H1 (cell line): ENCODE results near the gene PRRT1B. TPM values are rescaled to one million over a fixed set of nuclear protein-coding genes. Genes with fewer than 3 reads are reported as not detected.

ENCODE experiments used
- CREB1 ChIP-seq: IDR thresholded peaks from 2 replicates; pipeline ENCODE4 v1.6.1; 2012; ENCODE audit warnings: inconsistent platforms
- CTBP2 ChIP-seq: IDR thresholded peaks from 2 replicates; pipeline ENCODE4 v1.7.0; 2011; ENCODE audit warnings: borderline replicate concordance, mild to moderate bottlenecking, moderate library complexity, mixed read lengths, low read length; ENCODE audit not compliant: insufficient read depth, insufficient read length
- JUN ChIP-seq: IDR thresholded peaks from 2 replicates; pipeline ENCODE4 v1.6.1; 2011; ENCODE audit warnings: low read depth, mild to moderate bottlenecking, improper control_type of control experiment, low read length
- NRF1 ChIP-seq: IDR thresholded peaks from 2 replicates; pipeline ENCODE4 v1.6.1; 2011; ENCODE audit warnings: mild to moderate bottlenecking, low read depth, low read length, improper control_type of control experiment
- POU5F1 ChIP-seq: IDR thresholded peaks from 2 replicates; pipeline ENCODE4 v1.6.1; 2011; ENCODE audit warnings: low read depth, mild to moderate bottlenecking, low read length, moderate library complexity
- SAP30 ChIP-seq: fragments of 300-600 bp; sonication (generic); IDR thresholded peaks from 2 replicates; pipeline ENCODE4 v1.7.1; 2012; ENCODE audit warnings: low read length, moderate library complexity, mild to moderate bottlenecking, inconsistent platforms; ENCODE audit not compliant: insufficient read depth, insufficient replicate concordance
- SP1 ChIP-seq: IDR thresholded peaks from 2 replicates; pipeline ENCODE4 v1.6.1; 2011; ENCODE audit warnings: low read depth, low read length
- polyA plus RNA-seq, 7 experiments: library from polyadenylated mRNA; depleted of rRNA in 3 of 7; stranded (reverse) in 5 of 7; unstranded in 2 of 7; fragments of >200 nt in 5 of 7; fragments of 200-250 nt in 2 of 7; gene quantifications; 1 replicate in 5 of 7; 2 replicates in 1 of 7; 4 replicates in 1 of 7; pipeline versions ENCODE4 v1.2.1 to v1.2.3, GENCODE V29; 2011 to 2013; ENCODE audit warnings: missing spikeins in 2 of 7, mixed read lengths in 2 of 7
- total RNA-seq: library from RNA; stranded (reverse); fragmentation: NEBNext Ultra II Directional; extraction: Animal tissue kit (Norgen Biotek cat#: 25700); gene quantifications from 2 replicates; pipeline ENCODE4 v1.2.1, GENCODE V29; 2021

The PRRT1B gene
- total and polyA plus RNA-seq, 2 of the 8 experiments (the other 6 are each of a cell fraction or from before 2014, with no cell fraction given), result 0.30 to 1.2 TPM

GRCh38 chr9:131555841-131556673 is 10.7 kb downstream of the PRRT1B start (continued):
- no peak for TF ChIP-seq SAP30
- TF ChIP-seq JUN, result no peak
- TF ChIP-seq POU5F1, result no peak
- TF ChIP-seq SP1, result no peak
- TF ChIP-seq CTBP2, result no peak
- no peak for TF ChIP-seq NRF1
- no peak for TF ChIP-seq CREB1
